ENCODE data around the gene C1orf94. TPM values are rescaled to one million over a fixed set of nuclear protein-coding genes. Genes with fewer than 3 reads are reported as not detected.
"Not testable (repeated sequence)": the region's sequence is repeated elsewhere in the genome, so short reads cannot be mapped to it uniquely, and the experiment has no call there.

Gene C1orf94
- total RNA-seq, 1 donor from 2014 or later: not detected

DNA sequence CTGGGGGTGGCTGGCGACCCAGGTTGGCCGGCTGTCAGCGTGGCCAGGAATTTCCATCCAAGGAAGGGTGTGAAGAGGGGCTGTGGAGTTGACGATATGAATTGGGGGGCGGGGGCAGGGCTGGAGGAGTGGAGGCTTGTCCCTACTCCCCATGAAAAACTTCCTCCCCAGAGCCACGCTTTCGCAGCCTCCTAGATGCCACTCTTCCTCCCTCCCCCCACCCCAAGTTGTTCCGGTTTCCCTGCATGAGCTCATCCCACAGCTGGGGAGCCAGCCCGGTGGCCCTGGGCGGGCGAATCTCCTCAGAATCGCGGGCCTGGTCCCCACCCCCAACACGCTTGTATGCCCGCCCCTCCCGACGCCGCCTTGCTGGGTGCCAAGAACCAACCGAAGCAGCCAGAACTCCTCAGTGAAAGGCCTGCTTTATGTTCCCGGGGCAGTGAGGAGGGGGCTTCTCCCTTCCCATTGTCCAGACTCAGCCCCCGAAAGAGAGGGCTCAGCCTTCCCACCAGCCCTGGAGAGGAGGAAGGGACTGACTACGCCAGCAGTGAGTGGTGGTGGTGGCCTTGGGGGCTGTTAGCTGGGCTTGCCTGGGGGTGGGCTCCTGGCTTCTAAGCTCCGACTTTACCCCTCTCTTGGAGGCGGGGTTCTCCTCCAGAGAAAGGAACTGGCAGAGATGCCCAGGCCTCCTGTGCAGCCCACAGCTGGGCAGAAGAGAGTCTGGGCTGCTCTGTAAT lies 9.9 kb upstream of the C1orf94 start:
- FAIRE-seq (no peak), DNase-seq (ENCODE audit: low read depth) (no peak)
- TF ChIP-seq, protein P1, sequence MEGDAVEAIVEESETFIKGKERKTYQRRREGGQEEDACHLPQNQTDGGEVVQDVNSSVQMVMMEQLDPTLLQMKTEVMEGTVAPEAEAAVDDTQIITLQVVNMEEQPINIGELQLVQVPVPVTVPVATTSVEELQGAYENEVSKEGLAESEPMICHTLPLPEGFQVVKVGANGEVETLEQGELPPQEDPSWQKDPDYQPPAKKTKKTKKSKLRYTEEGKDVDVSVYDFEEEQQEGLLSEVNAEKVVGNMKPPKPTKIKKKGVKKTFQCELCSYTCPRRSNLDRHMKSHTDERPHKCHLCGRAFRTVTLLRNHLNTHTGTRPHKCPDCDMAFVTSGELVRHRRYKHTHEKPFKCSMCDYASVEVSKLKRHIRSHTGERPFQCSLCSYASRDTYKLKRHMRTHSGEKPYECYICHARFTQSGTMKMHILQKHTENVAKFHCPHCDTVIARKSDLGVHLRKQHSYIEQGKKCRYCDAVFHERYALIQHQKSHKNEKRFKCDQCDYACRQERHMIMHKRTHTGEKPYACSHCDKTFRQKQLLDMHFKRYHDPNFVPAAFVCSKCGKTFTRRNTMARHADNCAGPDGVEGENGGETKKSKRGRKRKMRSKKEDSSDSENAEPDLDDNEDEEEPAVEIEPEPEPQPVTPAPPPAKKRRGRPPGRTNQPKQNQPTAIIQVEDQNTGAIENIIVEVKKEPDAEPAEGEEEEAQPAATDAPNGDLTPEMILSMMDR (IDR thresholded peaks at IDR 0.05; ENCODE audit: insufficient read depth, low read length, severe bottlenecking): no peak
- Histone ChIP-seq H3K27me3 (ENCODE audit: control insufficient read depth, insufficient read depth, low read length) (peaks cover 34% of the 10 kb centered on the region), H3K36me3 (ENCODE audit: control insufficient read depth, insufficient read depth, low read length) (no peaks in the 10 kb centered on the region), H3K4me3 (ENCODE audit: low read depth, low read length) (no peak overlapping the region)

DNA sequence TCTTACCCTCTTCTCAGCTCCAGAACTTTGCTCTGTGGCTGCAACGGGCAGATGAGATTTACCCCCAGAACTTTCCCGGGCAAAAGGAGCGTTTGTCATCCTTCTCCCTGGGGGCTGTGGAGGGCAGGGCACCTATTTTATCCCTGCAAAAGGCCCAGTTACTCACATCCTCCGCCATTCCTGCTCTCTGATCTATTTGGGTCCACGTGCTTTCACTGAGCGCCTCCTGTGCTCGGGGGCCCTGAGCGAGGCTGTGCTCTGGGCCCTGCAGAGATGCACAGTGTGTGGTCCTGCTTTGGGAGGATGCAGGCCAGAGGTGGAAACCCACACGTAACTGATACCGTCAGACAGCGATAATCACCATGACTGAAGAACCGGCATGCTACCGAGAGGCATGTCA lies 9.3 kb upstream of the C1orf94 start:
- TF ChIP-seq, protein P1 (IDR thresholded peaks at IDR 0.05; ENCODE audit: insufficient read depth, low read length, severe bottlenecking): no peak
- Histone ChIP-seq H3K27me3 (ENCODE audit: control insufficient read depth, insufficient read depth, low read length) (peaks cover 32% of the 10 kb centered on the region), H3K4me3 (ENCODE audit: low read depth, low read length) (no peak overlapping the region), H3K36me3 (ENCODE audit: control insufficient read depth, insufficient read depth, low read length) (no peaks in the 10 kb centered on the region)
- DNase-seq (ENCODE audit: low read depth) (no peak), FAIRE-seq (no peak)

DNA sequence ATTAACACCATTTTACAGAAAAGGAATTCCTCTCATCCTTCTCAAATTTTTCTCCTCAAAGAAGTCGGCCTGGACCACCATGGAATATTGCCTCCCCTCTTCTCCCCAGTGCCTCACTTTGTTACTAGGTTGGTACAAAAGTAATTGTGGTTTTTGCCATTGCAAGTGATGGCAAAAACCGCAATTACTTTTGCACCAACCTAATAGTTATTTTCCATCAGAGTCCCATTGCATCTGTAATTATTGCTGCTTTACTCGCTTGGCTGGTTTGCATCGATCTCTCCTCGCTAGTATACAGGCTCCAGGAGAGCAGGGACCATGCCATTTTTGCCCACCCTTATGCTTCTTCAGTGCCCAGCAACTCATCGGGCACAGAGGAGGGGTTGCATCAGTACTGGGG lies 963 bp upstream of the C1orf94 start:
- DNase-seq (ENCODE audit: low read depth) (no peak), FAIRE-seq (no peak)
- Histone ChIP-seq H3K4me3 (ENCODE audit: low read depth, low read length) (no peak overlapping the region), H3K36me3 (ENCODE audit: control insufficient read depth, insufficient read depth, low read length) (no peaks in the 10 kb centered on the region), H3K27me3 (ENCODE audit: control insufficient read depth, insufficient read depth, low read length) (peaks cover 2% of the 10 kb centered on the region)
- TF ChIP-seq, protein P1 (IDR thresholded peaks at IDR 0.05; ENCODE audit: insufficient read depth, low read length, severe bottlenecking): no peak

DNA sequence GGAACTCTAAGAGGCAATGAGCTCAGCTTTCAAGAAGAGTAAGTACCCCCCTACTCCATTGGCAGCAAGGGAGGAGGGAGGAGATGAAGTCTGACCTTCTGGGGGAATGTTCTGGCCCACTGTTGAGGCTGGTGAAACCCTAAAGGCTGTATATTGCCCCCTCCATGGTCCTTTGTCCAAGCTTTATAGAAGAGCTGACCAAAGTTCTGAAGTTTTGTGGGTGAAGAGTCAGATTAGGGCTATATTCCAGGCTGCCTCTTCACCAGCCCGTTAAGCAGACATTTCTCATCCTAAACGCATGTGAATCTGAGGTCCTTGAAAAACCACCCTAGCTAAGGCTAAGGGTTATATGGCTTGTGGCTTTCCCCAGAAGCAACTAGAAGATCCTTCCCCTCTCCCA lies 1.4 kb downstream of the C1orf94 start:
- TF ChIP-seq, protein P1 (IDR thresholded peaks at IDR 0.05; ENCODE audit: insufficient read depth, low read length, severe bottlenecking): no peak
- no peak overlapping the region for H3K4me3 ChIP-seq (ENCODE audit: low read depth, low read length)
- H3K27me3 ChIP-seq (ENCODE audit: control insufficient read depth, insufficient read depth, low read length): peaks cover 2% of the 10 kb centered on the region
- no peak for DNase-seq (ENCODE audit: low read depth)
- FAIRE-seq: no peak
- no peaks in the 10 kb centered on the region for H3K36me3 ChIP-seq (ENCODE audit: control insufficient read depth, insufficient read depth, low read length)

DNA sequence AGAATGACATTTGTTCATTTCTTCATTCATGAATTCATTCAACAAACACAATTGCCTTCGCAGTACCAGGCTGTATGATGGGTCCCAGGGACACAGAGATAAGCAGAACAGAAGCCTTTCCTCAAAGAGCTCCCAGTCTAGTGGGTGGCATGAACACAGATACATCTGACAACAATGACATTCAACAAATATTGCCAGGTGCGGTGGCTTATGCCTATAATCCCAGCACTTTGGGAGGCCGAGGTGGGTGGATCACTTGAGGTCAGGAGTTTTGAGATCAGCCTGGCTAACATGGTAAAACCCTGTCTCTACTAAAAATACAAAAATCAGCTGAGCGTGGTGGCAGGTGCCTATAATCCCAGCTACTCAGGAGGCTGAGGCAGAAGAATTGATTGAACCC lies 6.7 kb downstream of the C1orf94 start:
- DNase-seq (ENCODE audit: low read depth); H3K36me3 ChIP-seq (ENCODE audit: control insufficient read depth, insufficient read depth, low read length); FAIRE-seq; H3K4me3 ChIP-seq (ENCODE audit: low read depth, low read length); H3K27me3 ChIP-seq (ENCODE audit: control insufficient read depth, insufficient read depth, low read length): not testable (repeated sequence)

DNA sequence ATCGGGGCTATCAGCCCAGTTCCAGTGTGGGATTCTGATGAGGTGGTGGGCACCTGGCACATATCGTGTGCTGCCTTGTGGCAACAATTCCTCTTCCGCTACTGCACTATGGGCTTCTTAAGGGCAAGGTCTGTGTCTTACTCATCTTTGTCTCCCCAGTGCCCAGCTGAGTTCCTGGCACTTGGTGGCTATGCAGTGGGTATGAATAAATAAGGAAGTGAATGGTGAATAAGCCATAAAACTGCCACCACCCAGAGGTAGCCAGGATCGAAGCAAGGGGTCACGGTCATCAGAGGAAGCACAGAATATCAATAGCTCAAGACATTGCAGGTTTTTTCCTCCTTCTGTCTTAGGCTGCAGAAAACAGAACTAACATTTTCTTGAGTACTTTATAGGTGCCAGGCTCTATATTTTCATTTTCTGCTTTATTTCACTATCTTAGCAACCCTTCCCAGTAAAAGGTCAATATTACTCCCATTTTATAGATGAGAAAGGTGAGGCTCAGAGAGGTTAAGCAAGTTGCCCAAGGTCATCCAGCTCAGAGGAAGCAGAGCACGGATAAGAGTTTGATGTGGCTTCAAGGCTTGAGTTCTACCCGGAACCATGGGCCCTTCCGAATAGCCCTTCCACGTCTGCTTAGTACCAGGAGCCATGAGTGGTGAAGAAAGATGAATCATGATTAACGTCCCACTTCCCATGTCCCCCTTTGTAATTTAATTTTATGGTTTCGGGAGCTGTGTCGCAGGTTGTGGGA lies 10.2 kb downstream of the C1orf94 start:
- Histone ChIP-seq H3K4me3 (ENCODE audit: low read depth, low read length) (no peak overlapping the region), H3K27me3 (ENCODE audit: control insufficient read depth, insufficient read depth, low read length) (no peaks in the 10 kb centered on the region), H3K36me3 (ENCODE audit: control insufficient read depth, insufficient read depth, low read length) (no peaks in the 10 kb centered on the region)
- DNase-seq (ENCODE audit: low read depth) (no peak), FAIRE-seq (no peak)
- TF ChIP-seq, protein P1 (IDR thresholded peaks at IDR 0.05; ENCODE audit: insufficient read depth, low read length, severe bottlenecking): no peak
